Measurements from ENCODE around the gene PFKL. TPM values are rescaled to one million over a fixed set of nuclear protein-coding genes. Genes with fewer than 3 reads are reported as not detected.

The PFKL gene
- total RNA-seq, 1 donor from 2014 or later = 125 TPM

DNA sequence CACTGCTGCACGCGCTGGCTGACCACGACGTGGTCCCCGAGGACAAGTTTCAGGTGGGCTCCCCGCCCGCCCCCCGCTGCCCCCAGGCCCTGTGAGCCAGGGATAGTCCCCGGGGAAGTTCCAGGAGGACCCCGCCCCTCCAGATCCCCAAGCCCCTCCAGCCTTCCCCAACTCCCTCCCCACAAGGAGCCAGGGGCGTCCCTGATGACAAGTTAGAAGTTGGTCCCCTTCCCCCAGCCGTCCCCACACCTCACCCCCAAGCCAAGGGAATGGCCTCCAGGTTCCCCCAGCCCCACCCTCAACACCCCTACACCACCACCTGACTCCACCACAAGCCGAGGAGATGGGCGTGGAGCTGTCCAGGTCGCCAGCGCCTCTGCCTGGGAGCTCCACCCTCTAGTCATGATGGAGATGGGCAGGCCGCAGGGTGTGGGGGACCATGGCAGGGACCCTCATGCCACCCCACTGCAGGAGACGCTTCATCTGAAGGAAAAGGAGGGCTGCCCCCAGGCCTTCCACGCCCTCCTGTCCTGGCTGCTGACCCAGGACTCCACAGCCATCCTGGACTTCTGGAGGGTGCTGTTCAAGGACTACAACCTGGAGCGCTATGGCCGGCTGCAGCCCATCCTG lies 13.7 kb upstream of the PFKL start:
- no peak overlapping the region for H3K4me3 ChIP-seq (ENCODE audit: low read depth, low read length)
- TF ChIP-seq, protein P1, sequence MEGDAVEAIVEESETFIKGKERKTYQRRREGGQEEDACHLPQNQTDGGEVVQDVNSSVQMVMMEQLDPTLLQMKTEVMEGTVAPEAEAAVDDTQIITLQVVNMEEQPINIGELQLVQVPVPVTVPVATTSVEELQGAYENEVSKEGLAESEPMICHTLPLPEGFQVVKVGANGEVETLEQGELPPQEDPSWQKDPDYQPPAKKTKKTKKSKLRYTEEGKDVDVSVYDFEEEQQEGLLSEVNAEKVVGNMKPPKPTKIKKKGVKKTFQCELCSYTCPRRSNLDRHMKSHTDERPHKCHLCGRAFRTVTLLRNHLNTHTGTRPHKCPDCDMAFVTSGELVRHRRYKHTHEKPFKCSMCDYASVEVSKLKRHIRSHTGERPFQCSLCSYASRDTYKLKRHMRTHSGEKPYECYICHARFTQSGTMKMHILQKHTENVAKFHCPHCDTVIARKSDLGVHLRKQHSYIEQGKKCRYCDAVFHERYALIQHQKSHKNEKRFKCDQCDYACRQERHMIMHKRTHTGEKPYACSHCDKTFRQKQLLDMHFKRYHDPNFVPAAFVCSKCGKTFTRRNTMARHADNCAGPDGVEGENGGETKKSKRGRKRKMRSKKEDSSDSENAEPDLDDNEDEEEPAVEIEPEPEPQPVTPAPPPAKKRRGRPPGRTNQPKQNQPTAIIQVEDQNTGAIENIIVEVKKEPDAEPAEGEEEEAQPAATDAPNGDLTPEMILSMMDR (conservative IDR thresholded peaks at IDR 0.05; ENCODE audit: low read depth, low read length) = no peak
- DNase-seq (ENCODE audit: low read depth) = no peak

DNA sequence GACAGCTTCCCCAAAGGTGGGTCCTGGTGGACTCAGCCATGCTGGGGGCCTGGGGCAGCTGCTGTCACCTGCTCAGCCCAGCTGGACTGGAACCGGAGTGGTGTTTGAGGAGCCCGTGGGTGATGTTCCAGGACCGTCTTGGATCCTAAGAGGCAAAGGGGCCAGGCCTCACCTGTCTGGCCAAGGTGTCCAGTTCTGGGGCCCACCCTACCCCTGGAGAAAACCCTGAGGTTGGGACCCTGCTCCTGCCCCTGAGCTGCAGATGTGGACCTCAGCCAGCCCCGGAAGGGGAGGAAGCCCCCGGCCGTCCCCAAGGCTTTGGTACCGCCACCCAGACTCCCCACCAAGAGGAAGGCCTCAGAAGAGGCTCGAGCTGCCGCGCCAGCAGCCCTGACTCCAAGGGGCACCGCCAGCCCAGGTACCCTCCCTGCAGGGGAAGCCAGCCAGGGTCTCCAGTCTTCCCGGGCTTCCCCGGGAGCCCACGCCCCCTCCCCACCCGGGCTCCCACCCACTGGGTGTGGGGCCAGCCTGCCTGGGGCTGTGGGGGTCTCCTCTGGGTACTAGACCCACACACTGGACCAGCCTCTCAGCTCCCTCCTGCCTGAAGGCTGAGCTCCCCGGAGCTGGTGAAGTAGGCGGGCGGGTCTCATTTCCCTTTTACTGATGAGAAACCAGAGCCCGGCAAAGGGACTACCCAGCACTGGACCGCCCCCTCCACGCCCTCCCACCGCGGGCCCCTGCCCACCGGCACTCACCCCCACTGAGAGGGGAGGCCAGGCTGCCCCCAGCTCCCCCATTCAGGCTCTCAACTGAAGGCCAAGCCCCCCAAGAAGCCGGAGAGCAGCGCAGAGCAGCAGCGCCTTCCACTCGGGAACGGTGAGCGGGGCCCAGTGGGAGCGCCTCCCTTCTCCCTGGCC lies 12.9 kb upstream of the PFKL start:
- no peak overlapping the region for H3K4me3 ChIP-seq (ENCODE audit: low read depth, low read length)
- DNase-seq (ENCODE audit: low read depth) = no peak
- TF ChIP-seq, protein P1 (conservative IDR thresholded peaks at IDR 0.05; ENCODE audit: low read depth, low read length) = no peak

DNA sequence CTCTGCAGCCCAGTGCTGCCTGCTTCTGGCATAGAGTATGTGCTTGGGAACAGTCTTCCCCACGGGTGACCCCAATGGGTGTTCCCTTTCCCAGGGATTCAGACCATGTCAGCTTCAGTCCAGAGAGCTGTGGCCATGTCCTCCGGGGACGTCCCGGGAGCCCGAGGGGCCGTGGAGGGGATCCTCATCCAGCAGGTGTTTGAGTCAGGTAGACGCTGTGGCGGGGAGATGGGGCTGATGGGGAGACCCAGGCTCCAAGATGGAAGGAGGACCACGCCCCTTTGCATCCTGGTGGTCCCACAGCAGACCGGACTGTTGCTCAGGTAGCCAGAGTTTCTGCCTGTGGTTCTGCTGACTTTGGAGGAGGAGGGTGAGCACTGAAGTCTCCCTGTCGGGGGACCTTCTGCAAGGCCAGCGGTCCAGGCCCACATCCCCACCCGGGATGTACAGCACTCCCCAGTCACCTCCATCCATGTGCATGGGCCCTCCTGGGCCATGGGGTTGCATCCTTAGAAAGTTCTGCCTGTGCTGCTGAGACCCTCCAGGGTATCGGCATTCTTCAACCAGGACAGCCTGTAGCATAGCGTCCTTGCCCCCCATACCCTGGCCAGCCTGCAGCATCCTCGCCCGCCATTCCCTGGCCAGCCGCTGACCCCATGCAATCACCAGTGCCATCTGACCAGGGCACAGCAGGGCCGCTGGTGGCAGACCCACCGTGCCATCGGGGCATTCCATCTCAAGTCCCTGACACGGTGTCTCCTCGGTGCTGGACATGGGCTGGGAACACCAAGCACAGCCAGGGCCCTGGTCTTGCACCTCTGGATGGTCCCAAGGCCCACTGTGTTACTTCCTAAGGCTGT lies 11.4 kb upstream of the PFKL start:
- TF ChIP-seq, protein P1 (conservative IDR thresholded peaks at IDR 0.05; ENCODE audit: low read depth, low read length) = no peak
- no peak overlapping the region for H3K4me3 ChIP-seq (ENCODE audit: low read depth, low read length)
- DNase-seq (ENCODE audit: low read depth) = no peak

DNA sequence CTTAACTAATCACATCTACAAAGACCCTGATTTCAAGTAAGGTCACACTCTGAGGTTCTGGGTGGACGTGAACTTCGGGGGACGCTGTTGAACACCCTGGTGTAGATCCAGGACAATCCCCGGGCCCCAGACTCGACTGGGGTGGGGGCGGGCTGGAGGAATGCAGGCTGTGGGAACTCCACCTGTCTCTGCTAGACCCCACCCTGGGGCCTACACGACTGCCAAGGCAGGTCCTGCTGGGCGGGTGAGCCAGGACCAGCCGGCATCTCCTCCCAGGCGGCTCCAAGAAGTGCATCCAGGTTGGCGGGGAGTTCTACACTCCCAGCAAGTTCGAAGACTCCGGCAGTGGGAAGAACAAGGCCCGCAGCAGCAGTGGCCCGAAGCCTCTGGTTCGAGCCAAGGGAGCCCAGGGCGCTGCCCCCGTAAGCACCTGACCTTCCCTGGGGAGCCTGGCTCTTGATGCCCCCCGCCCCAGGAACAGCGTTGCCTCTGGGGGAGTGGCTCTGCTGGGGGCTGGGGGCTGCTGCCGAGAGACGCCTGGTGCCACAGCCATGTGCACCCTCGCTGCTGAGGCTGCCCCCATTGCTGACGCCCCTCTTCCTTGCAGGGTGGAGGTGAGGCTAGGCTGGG lies 10.4 kb upstream of the PFKL start:
- TF ChIP-seq, protein P1 (conservative IDR thresholded peaks at IDR 0.05; ENCODE audit: low read depth, low read length) = no peak
- H3K4me3 ChIP-seq (ENCODE audit: low read depth, low read length) = no peak overlapping the region
- no peak for DNase-seq (ENCODE audit: low read depth)

DNA sequence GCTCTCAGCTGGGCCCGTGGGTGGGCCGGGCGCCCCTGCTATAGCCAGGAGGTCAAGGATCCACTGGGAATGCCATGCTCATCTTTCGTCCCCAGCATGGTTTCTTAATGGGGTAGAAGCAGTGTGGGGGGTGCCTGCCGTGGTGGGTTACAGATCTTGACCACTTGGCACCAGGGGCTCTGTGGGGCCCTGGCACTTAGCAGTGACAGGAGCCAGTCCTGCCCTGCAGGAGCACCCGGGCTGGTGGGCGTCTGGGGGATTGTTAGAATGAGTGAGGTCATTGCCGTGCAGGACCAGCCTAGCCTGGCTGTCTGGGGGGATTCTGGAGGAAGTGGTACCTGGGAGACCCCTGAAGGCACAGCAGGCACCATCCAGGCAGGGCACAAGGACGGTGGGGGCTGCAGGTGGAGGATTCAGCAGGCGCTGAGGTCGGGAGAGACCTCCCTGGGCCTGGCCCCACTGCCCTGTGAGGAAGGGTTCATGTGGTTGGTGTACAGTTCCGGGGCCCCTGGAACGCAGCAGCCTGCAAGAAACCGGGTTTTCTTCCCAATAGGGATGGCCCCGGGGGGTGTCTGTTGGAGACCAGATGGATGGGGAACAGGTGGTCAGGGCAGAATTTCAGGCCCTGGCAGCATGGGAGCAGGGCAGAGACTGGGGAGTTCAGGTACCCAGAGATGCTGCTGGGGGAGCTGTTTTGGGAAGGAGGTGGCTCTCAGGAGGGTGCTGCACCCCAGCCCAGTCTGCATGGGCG lies 9.4 kb upstream of the PFKL start:
- DNase-seq (ENCODE audit: low read depth) = no peak
- no peak overlapping the region for H3K4me3 ChIP-seq (ENCODE audit: low read depth, low read length)
- TF ChIP-seq, protein P1 (conservative IDR thresholded peaks at IDR 0.05; ENCODE audit: low read depth, low read length) = no peak
